ENCODE data around the gene PACRG. TPM values are rescaled to one million over a fixed set of nuclear protein-coding genes. Genes with fewer than 3 reads are reported as not detected.

PACRG gene
- total RNA-seq, 1 donor from 2014 or later: under 0.01 TPM

DNA sequence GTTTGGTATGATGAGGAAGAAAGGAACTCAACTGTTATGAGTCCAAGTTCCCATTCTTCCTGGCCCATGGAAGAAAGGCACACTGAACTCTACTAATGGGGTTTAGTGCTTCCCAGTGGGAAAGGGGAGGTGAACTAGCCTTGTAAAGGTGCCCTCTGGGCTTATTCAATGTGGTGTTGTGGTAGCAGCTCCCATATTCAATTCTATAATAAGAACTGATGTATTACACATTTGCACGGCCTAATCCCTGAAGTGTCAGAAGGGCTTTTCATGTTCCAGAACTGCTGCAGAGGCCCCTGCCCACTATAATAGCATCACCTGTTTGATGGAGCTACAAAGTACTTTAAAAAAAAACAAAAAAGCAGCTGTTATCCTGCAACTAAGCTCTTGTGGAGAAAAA is 17.4 kb upstream of the PACRG start:
- DNase-seq (ENCODE audit: low read depth in 2 of 2): no peak

DNA sequence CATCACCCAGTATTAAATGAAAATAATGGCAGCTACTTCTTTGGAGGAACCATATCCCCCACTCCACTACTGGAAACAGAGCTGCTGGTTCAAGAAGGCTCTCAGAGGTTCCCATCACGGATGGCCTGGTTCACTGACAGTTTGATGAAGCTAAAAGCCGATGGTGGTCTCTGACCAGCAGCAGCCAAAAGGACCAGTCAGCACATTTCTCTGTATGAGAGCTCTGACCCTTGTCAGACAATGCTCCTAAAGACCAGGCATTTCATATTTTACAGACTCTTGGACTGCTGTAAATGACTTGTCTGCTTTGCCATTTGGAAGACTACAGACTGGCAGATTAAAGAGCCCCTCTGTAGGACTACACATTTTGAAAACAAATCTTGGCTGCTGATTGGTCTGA is 16.8 kb upstream of the PACRG start:
- DNase-seq (ENCODE audit: low read depth in 2 of 2): no peak

DNA sequence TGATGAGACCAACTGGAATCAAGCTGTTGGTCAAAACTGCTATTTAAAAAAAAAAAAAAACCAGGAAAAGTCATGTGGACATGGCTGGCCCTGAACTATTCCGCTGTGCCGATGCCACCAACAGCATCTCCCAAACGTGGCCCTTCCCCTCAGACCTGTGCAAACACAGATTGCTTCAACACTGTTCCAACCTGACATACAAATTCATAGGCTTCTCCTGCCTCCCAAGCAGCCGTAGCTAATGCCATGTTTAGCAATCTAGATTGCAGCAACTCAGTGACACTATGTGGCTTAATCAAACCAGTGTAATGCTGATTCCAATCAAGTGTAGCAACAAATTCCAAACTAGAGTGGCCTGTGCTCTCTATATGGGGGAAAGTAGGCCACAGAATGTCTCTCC is 16.4 kb upstream of the PACRG start:
- DNase-seq (ENCODE audit: low read depth in 2 of 2): no peak

DNA sequence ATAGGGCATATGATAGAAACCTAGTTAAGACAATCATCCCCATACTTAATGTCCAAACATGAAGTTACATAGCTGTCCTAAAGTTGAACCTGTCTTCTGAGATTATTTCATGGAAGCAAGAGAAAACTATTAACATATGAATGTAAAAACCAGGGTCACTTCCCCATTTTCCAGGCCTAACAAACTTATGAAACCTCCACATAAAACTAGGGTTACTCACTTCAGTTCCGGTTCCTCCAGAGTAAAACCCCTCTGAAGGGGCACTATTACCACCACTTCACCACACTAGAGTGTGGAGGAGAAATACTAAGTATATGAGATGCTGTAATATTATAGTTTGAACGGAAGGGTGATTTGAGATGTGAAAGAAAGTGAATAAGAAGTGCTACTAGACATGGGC is 15.1 kb upstream of the PACRG start:
- no peak for DNase-seq (ENCODE audit: low read depth in 2 of 2)

DNA sequence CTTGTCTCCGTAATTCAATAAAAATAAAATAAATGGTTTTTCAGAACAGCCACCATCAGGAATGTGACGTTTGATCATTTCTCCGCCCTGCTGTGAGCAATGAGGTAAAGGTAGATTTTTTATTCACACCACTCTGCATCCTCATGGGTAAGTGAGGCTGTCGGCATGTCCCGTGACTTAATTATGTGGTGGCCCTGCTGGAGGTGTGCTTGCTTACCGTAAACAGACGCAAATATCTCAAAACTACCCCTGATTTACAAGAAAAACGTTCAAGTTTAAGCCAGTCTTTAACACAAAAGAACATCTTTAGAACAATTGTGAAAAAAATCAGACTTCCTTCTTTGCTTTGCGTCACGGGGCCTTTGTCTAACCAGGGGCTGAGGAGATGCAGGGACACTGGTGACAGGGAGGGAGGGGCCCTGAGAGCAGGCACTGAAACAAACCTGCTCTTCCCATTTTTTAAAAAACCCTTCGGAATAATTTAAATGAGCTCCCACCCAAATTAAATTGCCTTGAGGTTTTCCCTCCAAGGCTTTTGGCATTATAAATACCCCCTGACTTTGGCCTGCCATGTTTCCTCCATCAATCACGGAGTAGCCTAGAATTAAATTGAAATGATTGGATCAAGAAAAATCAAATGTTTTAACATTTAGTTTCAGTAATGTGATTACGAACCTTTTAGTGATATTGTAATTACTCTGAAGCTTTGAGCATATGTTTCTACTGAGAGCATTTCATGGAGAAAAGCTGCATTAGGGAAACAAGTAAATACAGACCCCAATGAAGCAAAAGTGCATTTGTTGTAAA is 13.6 kb upstream of the PACRG start:
- DNase-seq (ENCODE audit: low read depth in 2 of 2): no peak

DNA sequence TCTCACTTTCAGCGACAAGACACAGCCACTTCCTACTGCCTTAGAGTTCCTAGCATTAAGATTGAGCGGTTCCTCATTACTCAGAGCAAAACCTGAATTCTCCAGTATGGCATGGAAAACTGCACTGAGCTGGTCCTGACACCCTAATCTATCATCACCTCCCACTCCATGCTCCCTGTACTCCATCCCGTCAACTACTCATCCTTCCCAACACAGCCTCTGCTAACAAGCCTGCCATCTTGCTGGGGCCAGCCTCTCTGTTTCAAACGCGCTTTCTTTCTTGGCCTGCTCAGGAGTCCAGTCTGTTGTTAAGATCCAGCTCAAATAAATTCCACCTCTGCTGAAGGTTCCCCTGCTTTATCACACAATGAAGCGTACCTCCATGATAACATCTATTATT is 12.2 kb upstream of the PACRG start:
- DNase-seq (ENCODE audit: low read depth in 2 of 2): no peak

DNA sequence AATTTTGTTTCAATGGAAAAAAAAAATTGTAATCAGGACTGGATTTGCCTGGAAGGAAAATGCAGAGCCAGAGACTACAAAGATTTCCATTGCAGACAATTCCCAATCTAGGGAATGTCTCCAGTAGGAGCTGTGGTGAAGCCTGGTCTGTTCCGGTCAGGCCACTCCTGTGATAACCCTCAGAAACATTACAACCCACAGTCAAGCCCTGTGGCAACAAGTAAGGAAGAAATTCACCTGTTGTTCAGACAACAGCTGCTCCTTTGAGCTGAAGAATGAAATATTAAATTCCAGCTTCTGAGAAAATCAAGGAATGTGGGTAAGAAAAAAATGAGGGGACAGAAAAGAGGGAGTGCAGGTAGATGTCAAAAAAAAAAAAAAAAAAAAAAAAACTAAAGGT is 8.2 kb upstream of the PACRG start:
- no peak for DNase-seq (ENCODE audit: low read depth in 2 of 2)

DNA sequence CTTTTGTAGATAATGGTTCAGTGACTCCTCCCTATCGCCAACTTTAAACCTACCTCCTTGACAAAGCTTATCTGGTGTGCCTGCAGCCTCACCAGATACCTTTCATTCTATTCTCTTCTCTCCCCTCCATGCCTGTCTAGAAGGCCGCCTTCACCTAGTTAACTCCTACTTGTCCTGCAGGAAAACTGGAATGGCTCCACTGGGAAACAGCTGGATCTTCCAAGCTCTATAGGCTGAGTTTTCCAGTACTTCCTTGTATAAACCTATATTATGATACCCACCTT is 6.4 kb upstream of the PACRG start:
- DNase-seq (ENCODE audit: low read depth in 2 of 2): no peak

DNA sequence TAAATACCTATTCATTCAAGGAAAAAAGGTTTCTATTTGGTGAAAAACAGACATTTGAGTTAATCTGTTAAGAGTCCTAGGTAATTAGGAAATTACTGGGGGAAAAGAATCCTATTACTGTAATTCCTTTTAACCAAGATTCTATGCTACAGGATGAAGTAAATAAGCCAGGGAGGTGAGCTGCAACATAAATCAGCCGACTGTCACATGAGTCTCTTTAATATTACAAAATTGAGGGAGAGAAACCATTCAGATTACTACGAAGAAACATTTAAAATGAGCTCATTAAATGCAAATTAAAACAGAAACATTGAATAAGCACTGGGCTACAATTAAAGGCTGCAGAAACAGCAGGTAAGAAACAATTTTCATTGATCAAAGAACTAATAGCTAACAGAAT is 5.5 kb upstream of the PACRG start:
- DNase-seq (ENCODE audit: low read depth in 2 of 2): no peak

DNA sequence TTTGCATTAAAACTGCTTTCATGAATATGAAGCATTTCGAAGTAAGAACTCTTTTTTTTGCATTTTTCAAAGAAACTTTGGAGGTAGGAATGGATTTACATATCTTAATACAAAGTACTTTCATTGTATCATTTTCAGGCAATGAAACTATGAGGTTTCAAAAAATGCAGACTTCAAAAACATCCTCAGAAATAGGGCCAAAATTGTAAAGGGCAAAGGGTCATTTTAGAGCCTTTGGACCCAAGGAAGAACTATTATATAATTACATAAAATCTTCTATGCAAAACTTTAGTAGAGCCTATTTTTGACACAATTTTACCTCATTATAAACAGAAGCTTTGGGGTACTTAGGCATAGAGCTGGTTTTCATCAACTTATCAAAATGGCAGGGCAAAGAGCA is 5.1 kb upstream of the PACRG start:
- no peak for DNase-seq (ENCODE audit: low read depth in 2 of 2)

DNA sequence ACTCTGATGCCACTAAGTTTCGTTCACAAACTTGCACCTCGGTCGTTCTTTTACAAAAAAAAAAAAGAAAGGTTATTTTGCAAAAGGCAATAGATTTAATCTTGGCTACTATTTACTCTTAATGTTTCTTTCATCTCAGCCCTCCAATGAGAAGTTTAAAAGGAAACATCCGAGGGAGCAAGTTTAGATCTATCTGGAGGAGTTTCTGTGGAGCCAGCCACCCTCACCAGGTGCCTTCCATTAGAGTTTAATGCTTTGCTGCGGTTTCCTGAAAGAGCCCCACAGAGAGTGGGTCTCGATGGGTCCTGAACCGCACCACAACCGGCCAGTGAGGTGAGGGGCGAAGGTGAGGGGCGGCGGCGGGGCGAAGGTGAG is 840 bp upstream of the PACRG start:
- no peak for DNase-seq (ENCODE audit: low read depth in 2 of 2)

DNA sequence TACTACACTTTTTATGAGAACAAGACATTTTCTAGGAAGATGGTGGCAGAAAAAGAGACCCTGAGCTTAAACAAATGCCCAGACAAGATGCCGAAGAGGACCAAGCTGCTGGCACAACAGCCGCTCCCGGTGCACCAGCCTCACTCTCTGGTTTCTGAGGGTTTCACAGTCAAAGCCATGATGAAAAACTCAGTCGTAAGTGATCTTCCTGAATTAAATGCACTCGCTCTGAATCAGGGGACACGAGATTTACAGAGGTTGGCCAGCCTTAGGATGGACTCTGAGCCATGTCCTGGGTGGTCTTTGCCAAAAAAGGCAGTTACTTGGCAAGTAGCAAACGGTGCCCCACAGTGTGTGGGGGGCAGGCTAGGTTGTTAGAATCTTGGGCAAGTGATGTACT is 423 bp downstream of the PACRG start:
- DNase-seq (ENCODE audit: low read depth in 2 of 2): no peak

DNA sequence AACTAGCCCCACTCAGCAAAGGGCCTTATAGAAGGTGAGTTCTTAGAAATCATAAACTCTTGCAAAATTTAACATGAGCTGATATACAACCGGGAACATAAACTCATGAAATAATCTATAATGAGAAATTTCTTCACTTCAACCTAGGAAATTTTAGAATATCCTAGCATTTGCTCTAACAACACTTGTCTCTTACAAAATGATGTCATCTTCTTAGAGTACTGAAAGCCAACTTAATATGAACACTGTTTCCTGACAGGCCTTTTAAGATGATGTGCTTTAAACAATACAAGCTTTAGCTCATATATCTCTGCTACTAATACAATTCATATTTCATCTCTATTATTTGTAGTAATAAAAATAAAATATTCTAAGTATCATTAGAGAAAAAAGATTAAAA is 932 bp downstream of the PACRG start:
- no peak for DNase-seq (ENCODE audit: low read depth in 2 of 2)

DNA sequence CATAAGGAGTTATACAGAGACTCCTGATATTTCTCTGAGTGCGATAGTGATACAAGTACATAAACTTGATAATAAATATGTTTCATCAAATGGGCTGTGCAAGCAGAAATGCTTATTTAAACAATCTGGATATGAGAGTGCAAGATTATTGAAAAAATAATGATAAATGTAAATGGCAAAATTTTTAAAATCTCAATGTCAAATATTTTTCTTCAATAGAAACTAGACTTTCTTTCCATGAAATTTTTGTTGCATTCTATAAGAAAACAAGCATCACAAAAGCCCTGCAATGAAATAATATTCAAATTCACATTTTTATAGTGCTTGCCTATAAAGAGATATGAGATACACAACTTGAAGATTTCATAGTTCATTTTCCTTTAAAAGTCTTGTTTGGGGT is 2.7 kb downstream of the PACRG start:
- DNase-seq (ENCODE audit: low read depth in 2 of 2): no peak

DNA sequence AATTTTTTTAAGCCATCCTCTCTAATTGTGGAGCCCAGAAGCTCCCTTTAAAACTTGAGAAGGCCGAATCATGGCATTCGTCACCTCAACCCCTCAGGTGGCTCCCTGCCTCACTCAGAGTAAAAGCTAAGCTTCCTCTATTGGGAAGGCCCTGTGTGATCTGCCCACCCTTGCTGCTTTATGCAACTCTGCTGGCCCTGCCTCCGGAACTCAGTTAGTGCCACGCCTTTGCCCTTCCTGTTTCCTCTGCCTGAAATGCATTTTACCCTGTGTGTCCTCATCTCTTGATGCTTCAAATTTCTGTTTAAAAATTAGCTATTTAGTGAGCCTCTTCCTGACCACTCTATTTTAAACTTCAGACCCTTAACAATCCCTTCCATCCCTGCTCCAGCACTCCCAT is 5.7 kb downstream of the PACRG start:
- no peak for DNase-seq (ENCODE audit: low read depth in 2 of 2)

DNA sequence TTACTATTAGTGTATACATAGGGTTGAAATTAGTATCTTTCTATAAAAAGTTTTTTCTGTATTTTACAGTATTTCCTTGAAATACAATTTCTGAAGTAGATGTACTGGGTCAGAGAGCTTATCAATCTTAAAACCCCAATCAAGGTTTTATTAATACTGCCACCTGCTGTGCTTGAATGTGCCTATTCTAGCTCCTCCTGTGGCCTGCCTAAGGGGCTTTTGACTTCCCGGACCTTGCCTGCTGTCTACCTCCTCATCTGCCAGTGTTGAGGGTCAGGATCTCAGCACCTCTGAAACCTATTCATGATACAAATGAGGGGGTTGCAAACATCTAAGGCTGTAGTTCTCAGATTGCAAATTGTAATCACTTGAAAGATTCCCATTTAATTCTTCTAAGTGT is 9.2 kb downstream of the PACRG start:
- no peak for DNase-seq (ENCODE audit: low read depth in 2 of 2)

DNA sequence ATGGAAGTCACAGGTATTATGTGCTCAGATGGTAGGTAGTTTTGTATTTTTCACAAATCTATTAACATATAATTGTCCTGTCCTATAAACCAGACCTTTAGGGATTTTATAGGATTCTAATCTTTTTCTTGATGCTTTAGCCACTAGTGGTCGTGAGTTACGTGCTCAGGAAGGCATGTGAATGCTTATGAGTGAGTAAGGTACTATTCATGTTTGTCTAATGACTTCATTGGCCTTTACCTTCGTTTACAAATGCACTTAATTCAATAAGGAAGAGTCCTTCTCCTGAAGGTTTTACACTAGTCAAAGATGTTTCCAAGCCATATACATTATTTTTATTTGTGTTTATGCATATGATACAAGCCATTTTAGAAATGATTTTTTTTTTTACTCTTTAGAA is 23.0 kb downstream of the PACRG start:
- DNase-seq (ENCODE audit: low read depth in 2 of 2): no peak

DNA sequence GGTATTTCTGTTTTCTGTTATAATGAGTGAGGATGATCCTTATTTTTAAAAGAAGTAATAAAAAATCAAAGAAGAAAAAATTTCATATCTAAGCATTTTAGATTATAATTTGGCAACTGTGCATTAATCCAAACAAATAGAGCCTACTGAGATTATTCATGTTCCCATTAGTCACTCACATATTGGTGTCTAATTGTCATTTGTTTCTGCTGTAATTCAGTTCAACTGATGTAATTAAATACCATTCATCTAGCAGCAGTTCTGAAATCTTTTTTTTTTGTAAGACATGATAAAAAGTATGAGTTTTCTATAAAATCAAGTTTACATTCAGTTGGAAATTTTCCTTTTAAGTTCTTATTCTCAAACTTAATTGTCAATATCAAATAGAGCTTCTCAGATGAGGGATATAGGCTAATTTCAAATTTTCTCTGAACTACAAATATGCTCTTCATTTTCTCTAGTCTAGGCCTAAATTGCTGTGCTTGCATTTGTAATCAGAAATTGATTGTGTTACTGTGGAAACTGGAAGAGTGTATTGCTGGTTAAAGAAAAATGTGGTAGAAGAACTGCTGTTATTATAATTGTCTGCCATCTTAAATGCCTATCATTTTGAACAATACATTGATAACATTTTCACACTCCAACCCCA is 23.6 kb downstream of the PACRG start:
- DNase-seq (ENCODE audit: low read depth in 2 of 2): no peak

DNA sequence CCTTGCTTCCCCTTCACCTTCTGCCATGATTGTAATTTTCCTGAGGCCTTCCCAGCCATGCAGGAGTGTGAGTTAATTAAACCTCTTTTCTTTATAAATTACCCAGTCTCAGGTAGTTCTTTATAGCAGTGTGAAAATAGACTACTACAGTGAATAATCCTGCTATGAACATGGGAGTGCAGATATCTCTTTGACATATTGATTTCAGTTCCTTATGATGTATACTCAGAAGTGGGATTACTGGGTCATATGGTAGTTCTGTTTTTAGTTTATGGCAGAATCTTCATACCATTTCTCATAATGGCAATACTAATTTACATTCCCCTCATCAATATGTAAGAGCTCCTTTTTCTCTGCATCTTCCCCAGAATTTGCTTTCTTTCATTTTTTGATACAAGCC is 26.0 kb downstream of the PACRG start:
- no peak for DNase-seq (ENCODE audit: low read depth in 2 of 2)

DNA sequence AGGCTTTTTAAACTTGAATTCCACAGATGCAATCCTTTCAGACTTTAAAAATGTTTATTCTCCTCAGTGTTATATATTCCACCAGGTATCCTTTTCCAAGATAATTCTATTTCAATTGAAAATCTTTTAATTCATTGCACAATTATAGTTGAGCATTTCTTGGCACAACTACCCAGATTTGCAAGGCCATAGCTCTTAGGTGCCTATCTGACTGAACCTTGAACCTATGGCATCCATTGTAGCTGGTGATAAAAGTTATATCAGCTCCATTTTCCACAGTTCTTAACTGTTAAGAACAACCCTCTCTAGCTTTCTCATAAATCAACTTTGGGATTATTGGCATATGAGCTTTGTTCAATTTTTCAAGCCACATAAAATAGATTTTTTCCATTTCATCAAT is 42.4 kb downstream of the PACRG start:
- no peak for DNase-seq (ENCODE audit: low read depth in 2 of 2)

DNA sequence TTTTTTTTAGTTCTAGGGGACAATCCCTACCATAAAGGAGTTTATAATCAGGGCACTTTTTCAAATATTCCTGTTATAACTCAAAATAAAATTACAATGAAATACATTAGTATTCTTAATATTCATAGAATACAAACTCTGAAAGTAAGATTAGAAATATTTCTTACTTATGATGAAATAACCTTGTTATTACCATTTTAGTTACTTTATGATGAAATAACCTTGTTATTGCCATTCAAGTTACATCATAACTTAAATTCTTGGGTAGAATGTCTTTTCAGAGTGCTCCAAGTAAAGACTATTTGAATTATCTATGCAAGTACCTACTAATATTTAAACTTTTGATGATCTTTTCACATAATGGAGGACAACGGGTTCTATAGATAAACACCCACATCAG is 43.2 kb downstream of the PACRG start:
- DNase-seq (ENCODE audit: low read depth in 2 of 2): no peak

DNA sequence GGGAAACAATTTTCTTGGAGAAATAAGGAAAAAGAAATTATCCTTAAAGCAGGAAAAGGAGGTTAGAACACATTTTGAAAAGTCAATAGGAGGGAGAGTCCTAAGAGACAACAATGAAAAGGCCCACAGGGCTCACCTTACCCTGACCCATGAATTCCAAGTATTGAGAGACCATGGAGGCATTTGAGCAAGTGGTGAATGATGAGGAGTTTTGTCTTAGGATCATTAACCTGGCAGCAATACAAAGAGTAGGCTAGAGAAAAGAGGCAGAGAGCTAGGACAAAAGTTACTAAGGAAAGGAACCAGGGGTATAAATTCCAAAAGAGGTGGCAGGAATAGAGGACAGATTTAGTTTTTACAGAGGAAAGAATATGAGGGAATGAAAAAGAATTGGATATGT is 44.7 kb downstream of the PACRG start:
- no peak for DNase-seq (ENCODE audit: low read depth in 2 of 2)

DNA sequence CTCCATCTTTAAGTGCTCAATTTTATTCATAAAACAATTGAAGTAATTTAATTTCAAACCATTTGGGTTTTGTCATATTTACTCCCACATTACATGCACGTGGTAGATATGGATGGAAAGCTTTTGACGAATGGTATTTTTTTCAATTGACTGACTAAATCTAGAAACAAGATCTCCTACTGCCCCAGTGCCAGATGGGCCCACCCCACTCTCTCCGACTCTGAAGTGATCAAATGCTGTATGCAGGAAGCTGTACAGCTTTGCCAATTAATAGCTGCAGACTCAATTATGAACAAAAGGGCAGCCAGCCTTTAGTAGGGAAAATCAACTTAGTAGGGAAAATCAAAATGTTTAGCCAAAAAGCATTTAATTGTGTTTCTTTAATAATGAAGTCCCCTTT is 46.2 kb downstream of the PACRG start:
- no peak for DNase-seq (ENCODE audit: low read depth in 2 of 2)

DNA sequence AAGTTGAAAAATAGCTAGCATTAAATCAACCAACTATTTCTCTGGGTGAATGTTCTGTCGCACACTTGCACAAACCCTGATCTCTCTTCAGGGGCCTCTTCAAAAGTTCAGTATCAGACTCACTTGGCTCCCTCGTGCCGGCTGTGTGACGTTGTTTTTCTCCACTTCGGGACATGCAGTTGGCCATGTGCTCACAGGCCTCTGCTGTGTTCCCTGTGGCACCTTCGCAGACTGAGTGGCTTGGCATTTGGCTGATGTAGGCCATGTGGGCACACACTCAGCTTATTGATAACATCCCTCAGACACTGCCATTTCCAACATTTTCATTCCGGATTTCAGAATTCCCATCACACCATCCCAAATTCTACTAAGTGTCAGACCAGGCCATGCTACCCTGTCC is 49.3 kb downstream of the PACRG start:
- DNase-seq (ENCODE audit: low read depth in 2 of 2): no peak
